Measurements from ENCODE around the gene FYN.

FYN gene

DNA sequence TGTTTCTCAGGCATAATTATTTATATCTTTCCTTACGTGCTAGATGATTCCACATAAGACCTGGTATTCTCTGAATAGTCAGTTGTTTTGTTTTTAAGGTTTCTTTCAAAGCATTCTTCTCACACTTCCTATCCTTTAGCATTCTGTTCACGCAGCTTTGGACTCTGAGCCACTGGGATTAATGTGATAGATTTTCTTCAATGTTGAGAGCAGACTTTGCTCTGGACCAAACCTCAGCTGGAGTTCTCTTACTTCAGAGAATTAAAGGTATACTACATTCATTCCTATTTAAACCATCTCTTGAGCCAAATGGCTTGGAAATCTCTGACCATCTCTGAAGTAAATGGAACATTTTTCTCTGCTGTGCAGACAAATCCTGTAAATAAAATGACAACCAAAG, 196.9 kb downstream of the FYN start:
- DNase-seq: no peak

DNA sequence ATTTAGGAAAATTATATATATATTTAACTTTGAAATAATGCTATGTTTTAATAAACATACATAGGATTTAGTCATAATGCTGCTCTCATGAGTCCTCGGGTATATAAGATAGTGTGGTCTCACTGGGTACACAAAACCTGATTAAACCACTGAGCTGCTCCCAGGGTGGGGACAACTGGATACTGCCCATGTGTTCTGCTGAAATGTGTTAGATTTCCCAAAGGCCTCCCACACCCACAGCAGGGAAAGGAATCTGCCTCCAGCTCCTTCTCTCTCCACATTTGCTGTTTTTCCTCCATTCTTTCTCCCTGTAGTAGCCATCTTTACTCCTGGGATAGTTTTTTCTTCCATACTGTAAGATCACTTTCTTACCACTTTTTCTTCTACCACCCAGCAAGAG, 198.4 kb downstream of the FYN start:
- no peak for DNase-seq

DNA sequence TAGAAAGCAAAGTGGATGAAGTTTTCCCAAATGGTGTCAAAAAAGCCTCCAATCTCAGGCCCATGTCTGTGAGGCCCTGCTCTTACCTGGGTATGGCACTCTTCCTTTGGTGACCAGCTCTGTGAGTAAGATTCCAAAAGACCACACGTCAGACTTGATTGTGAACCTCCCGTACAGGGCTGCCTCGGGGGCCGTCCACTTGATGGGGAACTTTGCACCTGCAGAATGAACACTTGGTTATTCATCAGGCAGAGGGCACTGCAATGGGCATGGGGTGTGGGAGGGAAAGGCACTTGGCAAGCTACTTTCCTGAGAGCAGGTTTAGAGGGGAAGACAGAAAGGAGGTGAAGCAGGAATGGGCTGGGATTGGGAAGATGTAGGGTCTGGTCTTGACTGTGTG, 198.8 kb downstream of the FYN start:
- DNase-seq: no peak

DNA sequence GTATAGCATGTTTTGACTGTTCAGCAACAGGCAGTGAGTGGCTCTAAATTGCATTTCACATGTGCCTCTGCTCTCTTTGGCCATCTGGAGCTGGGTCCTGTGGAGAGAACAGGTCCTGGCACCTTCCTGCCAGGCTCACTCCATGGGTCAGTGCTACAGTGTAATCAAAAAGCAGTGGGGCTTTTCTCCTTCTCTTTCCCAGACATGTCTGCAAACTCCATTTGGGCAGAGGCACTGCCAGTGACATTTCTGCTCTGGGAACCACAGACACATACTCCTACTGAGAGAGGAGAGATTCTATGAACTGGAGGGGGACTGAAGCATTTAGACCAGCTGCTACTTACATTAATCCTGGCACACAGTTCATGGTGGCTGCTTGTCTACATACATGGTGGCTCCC, 199.3 kb downstream of the FYN start:
- DNase-seq: no peak

DNA sequence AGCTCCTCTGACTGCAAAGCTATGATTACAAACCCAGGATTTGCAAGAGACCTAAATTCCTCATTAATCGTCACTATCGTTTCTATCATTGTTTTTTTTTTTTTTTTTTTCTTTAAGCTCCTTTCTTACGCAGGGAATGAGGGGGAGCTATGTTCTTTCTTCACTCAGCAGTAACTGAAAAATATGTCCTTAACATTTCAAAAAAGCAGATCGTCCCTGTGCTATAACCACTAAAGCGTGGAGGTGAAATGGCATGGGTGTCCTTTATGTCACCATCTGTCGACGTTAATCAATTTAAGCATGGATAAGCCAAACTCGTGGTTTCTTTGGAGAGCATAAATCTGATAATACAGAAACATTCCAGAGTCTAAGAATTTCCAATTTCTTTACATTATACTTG, 199.7 kb downstream of the FYN start:
- DNase-seq: no peak

DNA sequence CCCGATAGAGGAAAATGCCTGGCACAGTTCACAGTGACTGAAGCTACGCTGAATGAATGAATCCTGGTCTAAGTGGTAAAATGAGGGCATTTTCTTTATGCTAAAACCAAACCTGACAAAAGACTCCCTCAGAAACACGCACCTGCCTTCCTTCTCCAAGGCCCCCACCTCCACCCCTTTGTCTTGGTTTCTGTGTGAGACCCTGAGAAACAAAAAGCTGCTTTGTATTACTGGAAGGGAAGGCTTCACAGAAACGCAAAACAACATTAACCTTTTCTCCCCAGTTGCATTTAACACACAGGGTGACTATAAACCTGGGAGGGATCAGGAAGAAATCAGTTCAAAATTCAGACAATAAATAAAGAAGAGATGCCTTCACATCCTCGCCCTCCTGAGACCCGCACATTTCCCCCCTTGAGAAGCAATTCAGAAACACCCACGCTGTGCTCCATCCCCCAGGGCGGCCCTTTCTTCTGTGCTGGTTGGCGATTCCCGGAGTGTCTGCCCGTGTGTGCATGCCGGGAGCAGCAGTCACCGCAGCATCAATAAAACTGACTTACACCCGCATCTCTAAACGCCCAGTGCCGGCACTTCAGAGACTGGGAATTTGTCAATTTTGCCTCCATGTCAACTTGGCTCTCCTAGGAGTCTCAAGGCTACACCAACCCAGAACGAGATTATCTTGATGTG, 200.3 kb downstream of the FYN start:
- no peak for DNase-seq

DNA sequence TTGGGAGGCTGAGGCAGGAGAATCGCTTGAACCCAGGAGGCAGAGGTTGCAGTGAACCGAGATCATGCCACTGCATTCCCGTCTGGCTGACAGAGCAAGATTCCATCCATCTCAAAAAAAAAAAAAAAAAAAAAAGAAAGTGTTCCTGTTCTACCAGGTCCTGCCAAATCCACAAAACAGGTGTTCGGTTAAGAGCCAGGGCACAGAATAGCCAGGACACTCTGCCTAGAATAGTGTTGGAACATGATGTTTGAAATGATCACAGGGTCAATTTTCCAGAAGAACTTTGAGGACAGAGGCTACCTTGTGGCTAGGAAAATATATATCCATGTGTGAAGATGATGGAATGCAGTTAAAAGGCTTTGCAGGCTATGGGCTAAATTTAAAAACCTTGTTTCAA, 203.9 kb downstream of the FYN start:
- DNase-seq: no peak

DNA sequence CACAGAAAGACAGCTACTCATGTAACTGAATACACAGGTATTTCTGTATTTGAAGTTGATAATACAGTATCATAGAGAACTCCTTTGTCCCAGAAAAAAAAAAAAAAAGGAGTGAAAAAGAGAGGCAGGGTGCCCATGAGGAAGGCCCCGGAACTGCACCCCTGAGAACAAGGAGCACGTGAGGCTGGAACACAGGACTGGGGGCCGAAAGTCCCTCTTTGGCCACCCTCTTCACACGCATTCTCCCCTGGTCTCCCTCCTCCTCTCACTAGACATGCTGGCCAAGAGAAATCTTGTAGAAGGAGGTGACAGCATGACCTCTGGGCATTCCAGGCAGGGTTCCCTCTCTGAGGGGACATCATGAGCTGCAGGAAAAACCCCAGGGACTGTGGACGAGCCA, 204.8 kb downstream of the FYN start:
- no peak for DNase-seq

DNA sequence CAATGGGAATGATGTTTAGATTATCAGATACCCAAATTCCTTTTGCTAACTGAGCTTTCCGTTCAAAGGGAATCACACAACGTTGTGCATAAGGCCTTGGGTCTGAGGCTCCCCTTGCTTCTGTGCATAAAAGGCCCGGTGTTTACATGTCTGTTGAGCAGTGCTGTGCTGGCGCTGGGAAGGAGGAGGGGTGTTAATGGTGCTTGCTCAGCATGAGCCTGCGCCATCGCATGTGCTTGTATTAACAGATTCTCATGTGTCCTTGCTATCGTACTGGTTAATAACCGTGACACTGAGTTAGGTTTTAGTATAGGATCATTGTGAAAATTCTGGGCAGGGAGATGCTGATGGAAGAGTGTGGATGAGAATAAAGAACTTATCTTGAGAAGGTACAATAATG, 205.3 kb downstream of the FYN start:
- DNase-seq: no peak

DNA sequence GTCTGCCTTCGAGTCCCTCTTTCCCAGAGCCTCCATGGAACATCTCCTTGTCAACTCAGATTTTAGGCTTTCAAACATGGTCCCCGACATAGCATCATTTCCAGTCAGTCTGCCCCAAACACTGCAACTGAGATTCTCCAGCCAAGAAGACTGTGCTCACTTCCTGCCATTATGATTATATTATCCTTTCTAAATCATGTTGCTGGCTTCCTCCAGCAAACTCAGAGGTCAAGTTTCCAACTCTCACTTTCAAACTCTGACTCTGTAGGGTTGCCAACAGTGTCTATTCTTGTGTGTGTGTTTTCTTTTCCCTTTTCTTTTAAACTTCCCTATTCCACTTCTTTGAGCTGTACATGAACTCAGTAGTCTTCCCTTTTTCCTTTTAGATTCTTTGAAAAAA, 206.4 kb downstream of the FYN start:
- no peak for DNase-seq

DNA sequence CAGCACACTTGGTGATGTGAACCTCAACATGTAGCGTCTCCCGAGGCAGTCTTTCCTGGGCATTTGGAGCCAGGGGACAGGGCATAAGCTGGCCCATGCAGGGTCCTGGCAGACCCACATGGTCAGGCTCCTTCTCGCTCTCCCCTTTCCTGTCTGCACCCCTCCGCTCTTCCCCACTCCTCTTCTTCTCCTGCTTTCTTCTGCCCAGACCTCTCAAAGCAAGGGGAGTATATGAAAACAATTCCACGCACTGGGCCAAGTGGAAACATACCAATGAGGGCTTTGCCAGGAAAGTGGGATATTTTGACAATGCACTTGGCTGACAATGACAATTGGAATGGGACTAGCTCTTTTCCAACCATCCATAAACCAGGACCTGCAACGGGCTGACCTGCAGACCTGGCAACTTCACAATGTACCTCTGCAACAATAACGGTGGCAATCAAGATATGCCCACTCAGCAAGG, 208.7 kb downstream of the FYN start:
- DNase-seq: no peak

DNA sequence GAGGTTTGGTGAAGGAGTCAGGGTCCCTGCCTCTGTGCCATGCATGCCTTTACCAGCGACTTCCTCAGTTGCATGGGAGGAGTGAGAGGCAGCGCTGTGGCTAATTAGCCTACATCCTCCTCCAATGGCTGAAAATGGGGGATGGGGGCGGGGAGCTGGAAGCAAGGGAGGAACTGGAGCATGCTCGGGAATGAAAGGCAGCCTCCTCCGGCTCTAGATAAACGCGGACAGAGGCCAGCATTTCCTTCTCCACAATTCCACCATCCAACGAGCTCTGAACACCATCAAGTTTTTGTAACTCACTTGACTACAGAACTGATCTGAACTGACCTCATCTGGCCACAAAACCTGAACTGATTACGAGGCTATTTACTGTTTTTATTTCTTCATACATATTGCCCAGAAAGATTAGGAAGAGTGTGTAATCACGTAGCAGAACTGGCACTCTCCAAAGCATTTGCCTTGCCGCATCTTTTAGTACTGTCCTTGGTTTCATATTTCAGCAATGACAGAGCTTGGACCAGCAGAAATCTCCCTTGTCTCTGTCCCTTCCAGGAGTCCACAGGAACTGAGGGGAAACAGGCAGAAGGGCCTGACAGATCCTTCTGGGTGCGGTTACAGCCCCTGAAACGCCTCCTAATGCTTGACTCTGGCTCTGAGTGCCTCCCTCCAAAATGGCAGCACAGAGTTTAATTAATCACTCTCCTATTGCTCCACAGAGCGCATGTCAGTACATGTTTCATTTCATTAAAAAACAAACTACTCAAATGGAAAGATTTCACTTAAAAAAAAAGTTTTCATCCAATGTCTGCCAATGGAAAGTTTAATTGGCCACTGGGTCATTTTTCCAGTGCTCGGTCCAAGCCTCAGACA, 209.3 kb downstream of the FYN start:
- peak; percentile 96 for DNase-seq

DNA sequence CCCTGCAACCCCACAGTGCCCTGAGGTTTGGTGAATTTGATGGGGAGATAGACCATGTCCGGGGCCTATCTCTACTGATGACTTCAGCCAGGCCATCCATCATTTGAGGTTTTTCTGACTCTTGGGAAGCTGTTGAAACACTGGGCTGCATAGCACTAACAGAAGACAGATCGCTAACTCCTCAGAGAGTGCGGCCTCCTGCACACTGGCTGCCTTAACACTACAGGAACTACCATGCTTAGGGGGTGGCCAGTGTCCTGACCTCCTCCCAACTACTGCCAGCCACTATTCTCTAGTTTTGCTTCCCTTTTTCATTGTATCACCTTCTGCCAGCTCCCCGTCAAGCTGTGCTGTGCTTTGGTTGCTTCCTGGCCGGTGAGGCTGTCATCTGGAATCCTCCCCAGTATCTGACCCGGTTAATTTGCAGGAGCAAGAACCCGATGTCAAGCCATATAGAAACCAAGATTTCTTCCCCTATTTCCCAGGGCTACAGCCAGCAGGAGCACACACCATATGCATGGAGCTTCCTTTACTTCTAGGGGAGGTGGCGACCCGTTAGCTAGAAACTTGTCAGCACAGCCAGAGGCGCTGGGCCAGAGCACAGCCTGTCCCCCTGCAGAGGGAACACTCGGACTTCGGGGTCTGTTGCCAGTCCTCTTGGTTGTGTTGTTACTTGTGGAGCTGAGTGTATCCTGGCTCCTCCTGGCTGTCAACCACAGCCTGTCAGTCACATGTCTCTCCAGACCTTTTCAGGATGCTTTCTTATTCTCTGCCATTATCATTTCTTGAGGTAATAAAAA, 210.3 kb downstream of the FYN start:
- DNase-seq: peak; percentile 53

DNA sequence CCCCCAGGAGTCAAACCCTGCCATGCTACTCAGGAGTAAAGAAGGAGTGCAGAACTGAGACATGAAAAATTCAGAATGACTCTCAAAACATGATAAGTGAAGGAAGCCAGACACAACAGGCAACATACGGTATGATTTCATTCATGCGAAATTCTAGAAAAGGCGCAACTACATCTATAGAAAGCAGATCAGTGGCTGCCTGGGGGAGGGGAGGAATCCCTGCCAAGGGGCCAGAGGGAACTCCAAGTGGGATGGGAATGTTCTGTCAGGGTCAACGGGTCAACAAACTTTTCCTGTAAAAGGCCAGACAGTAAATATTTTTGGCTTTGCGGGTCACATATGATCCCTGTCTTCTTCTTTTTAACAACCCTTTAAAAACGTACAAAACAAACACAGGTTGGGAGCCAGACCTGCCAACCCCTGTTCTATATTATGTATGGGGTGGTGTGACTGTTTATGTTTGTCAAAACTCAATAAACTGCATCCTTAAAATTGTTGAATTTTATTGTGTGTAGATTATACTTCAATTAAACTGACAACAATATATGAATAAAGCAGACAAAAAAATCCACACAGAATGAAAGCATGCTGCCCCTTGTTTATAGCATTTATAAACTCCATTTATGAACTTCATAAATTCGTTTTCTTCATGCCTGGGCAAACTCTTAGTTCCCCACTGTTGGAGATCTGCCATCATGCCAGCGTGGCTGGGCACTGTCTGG, 211.0 kb downstream of the FYN start:
- DNase-seq: no peak

DNA sequence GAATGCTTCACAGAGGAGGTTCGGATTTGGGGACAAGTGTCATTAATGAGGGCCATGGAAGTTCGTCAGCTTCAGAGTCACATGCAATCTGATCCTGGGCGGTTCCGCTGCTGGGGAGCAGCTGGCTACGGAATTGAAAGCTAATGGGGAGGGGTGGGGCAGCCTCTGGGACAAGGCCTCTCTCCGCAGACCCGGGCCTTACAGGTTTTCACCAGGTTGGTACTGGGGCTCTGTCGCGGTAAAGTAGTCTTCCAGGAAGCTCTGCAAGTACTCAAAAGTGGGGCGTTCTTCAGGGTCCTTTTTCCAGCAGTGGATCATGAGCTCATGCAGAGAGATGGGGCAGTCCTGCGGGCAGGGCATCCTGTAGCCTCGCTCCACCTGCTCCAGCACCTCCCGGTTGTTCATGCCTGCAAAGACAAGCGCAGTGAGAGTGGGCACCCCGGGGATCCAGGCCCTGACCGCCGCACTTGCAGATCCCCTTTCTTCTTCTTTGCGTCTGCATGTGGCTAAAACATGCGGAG, 211.7 kb downstream of the FYN start:
- DNase-seq: no peak

DNA sequence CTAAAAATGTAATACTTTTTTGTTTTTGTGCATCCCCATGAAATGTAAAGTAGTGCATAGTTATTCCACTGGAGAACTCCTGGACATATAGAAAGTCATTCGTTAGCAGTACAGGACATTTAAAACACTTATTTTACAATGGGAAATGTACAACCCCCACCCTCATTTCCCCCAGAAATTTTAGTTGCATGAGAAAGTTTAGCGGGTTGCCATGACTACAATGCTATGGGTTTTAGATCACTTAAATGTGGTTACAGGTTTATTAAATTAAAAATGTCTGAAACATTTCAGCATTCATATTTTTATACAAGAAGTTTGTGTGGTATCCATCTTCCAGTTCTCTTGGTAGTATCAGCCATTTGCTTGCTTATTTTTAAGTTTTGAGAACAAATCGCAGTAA, 212.7 kb downstream of the FYN start:
- no peak for DNase-seq

DNA sequence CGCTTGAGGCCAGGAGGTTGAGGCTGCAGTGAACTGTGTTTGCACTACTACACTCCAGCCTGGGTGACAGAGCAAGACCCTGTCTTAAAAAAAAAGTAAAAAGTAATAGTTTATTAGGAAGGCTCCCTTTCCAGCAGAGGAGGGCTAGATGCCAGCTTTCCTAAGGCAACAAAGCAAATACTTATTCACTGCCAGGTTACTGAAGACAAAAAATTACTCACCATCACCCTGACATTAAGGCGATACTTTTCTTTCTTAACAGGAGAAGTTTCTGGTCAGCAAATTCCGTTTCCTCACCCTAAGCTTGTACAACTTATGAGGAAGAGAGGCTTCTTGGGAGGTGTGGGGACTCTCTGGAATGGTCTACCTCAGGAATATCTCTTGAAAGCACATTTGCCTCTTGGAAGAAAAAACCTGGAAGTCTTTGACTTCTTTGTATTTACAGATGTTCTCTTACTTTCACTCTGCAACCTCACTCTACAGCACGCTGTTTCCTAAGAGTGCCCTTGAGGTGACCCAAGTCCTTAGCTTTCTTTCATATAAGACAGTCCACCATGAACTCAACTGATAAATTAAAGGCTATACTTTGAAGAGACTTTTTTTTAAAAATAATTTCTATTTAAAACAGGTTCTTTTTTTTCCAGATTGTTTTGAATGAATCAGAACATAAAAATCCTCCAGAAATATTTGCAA, 214.6 kb downstream of the FYN start:
- no peak for DNase-seq

DNA sequence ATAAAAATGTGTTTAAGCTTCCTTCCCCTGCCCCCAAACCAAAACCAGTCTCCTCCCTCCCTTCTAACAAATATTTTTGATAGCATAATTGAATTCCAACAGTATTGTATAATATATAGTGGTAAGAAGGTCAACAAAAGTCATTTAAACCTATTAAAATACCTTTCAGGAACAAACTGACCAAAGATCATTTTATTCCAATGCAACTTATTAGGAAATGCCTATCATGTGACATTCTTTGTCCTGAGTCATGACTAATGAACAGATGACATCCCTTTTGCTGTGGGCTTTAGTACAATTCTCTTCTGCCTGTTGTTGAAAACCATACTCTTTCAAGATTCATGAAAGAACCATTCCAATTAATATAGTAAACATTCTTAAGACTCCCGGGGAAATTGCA, 216.1 kb downstream of the FYN start:
- no peak for DNase-seq

DNA sequence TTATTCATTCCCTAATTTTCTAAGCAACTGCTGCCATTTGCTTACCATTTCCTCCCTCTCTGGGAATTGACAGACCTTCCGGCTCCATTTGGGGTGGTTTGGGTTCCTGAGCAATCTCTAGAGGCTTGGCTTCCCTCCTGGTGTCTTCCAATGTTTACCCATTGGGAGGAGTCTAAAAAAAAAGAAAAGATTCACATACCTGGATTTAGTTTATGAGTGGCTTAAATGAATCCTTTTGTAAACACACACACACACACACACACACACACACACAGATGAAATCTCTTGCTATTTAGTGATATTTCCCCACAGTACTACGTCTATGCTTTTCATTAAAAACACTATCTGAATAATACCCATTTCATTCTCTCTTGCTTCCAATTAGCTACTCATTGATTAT, 219.3 kb downstream of the FYN start:
- no peak for DNase-seq

DNA sequence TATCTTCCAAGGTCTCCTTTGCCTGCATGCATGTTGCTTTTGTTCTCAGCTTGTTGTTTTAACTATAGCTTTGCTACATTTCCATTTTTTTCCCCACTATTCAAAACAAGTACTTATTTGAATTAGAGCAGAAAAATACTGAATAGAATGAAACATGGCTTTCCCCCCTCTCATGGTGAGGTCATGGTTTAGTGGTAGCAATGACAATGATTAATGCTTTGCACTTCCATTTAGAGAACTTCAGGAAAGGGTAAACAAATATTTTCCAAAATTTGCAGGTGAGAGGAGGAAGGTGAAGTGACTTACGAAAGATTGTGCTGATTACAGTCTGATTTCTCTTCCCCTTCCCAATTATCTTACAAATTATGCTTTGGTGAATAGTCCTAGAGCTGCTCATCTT, 219.8 kb downstream of the FYN start:
- no peak for DNase-seq

DNA sequence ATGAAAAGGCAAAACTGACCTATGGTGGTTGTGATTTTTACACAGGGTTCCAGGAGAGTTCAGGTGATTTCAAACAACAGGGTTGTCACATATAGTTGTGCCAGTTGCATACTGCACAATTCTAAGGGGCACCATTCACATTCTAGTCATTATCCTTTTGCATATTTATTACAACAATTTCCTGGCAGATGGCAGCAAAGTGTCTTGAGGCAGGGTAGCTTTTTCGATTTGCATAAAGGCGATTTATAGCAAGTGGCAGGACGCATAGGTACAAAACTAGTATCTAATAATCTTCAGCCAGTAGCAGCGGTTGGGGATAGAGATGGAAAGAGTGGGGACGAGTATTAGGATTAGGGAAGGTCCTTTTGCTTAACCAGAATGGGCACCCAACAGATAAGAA, 221.1 kb downstream of the FYN start:
- DNase-seq: no peak

Measured in islet precursor cell (in vitro differentiated cells).